ENCODE data around the gene MIS12. TPM values are rescaled to one million over a fixed set of nuclear protein-coding genes. Genes with fewer than 3 reads are reported as not detected.
A peak's percentile ranks its signal among the peaks of the same experiment; 100 is the strongest.

The MIS12 gene
- total RNA-seq, 1 experiment from 2014 or later, result 13.3 TPM

GRCh38 chr17:5485270-5486205, 828 bp upstream of the MIS12 start, which contains the start of gene DERL2:
DERL2 (minus strand) TSS chr17:5486178; CDS start chr17:5486161, 17 bp downstream.
- Histone ChIP-seq H3K4me3 (peak within 1 kb of the TSS; percentile 86), H3K27me3 (no peaks in the 10 kb centered on the region), H3K9me3 (no peaks in the 10 kb centered on the region), H3K36me3 (peaks cover 69% of the 10 kb centered on the region)
- DNase-seq, result peak; percentile 21

GRCh38 chr17:5488752-5489151, 2.4 kb downstream of the MIS12 start:
- no peak for DNase-seq
- H3K9me3 ChIP-seq, result no peaks in the 10 kb centered on the region
- no peak overlapping the region for H3K4me3 ChIP-seq
- H3K36me3 ChIP-seq, result peaks cover 46% of the 10 kb centered on the region
- no peaks in the 10 kb centered on the region for H3K27me3 ChIP-seq

- Histone ChIP-seq H3K27me3 (no peaks in the 10 kb centered on the region), H3K4me3 (no peak overlapping the region), H3K36me3 (peaks cover 26% of the 10 kb centered on the region), H3K9me3 (no peaks in the 10 kb centered on the region)
- no peak for DNase-seq
Measured at GRCh38 chr17:5492970-5493369, 6.6 kb downstream of the MIS12 start.

- DNase-seq, result no peak
- Histone ChIP-seq H3K9me3 (no peaks in the 10 kb centered on the region), H3K36me3 (no peaks in the 10 kb centered on the region), H3K27me3 (no peaks in the 10 kb centered on the region), H3K4me3 (no peak overlapping the region)
Measured at GRCh38 chr17:5499476-5500231, 13.3 kb downstream of the MIS12 start.

- no peak for DNase-seq
- Histone ChIP-seq H3K4me3 (peak overlapping the region; percentile 50), H3K9me3 (no peaks in the 10 kb centered on the region)
Measured at GRCh38 chr17:5500247-5500588, 13.9 kb downstream of the MIS12 start.

GRCh38 chr17:5500589-5501391, 14.4 kb downstream of the MIS12 start:
- peak; percentile 80 for DNase-seq
- Histone ChIP-seq H3K27me3 (no peaks in the 10 kb centered on the region), H3K9me3 (no peaks in the 10 kb centered on the region), H3K4me3 (peak overlapping the region; percentile 50), H3K36me3 (no peaks in the 10 kb centered on the region)

More at GRCh38 chr17:5500247-5500588, 13.9 kb downstream of the MIS12 start:
- Histone ChIP-seq H3K36me3 (no peaks in the 10 kb centered on the region), H3K27me3 (no peaks in the 10 kb centered on the region)

GRCh38 chr17:5501685-5502084, 15.3 kb downstream of the MIS12 start:
- DNase-seq, result no peak
- Histone ChIP-seq H3K36me3 (no peaks in the 10 kb centered on the region), H3K27me3 (no peaks in the 10 kb centered on the region), H3K9me3 (no peaks in the 10 kb centered on the region), H3K4me3 (no peak overlapping the region; the same call in 1 of the 2 replicates)

- H3K36me3 ChIP-seq, result no peaks in the 10 kb centered on the region
- H3K4me3 ChIP-seq, result no peak overlapping the region
- H3K27me3 ChIP-seq, result no peaks in the 10 kb centered on the region
- no peak for DNase-seq
- no peaks in the 10 kb centered on the region for H3K9me3 ChIP-seq
Measured at GRCh38 chr17:5502552-5502951, 16.2 kb downstream of the MIS12 start.

- no peaks in the 10 kb centered on the region for H3K9me3 ChIP-seq
- H3K4me3 ChIP-seq, result no peak overlapping the region
- H3K27me3 ChIP-seq, result no peaks in the 10 kb centered on the region
- no peak for DNase-seq
- H3K36me3 ChIP-seq, result no peaks in the 10 kb centered on the region
Measured at GRCh38 chr17:5506307-5506706, 19.9 kb downstream of the MIS12 start.

GRCh38 chr17:5508810-5509209, 22.4 kb downstream of the MIS12 start:
- H3K4me3 ChIP-seq, result no peak overlapping the region
- H3K9me3 ChIP-seq, result no peaks in the 10 kb centered on the region
- H3K27me3 ChIP-seq, result no peaks in the 10 kb centered on the region
- no peak for DNase-seq
- H3K36me3 ChIP-seq, result no peaks in the 10 kb centered on the region

GRCh38 chr17:5509482-5509881, 23.1 kb downstream of the MIS12 start:
- no peaks in the 10 kb centered on the region for H3K9me3 ChIP-seq
- peak; percentile 68 for DNase-seq
- H3K36me3 ChIP-seq, result no peaks in the 10 kb centered on the region
- H3K4me3 ChIP-seq, result no peak overlapping the region
- H3K27me3 ChIP-seq, result no peaks in the 10 kb centered on the region

GRCh38 chr17:5510771-5511170, 24.4 kb downstream of the MIS12 start:
- DNase-seq, result no peak
- H3K9me3 ChIP-seq, result no peaks in the 10 kb centered on the region
- H3K4me3 ChIP-seq, result no peak overlapping the region

GRCh38 chr17:5511401-5512225, 25.2 kb downstream of the MIS12 start:
- Histone ChIP-seq H3K27me3 (no peaks in the 10 kb centered on the region), H3K36me3 (no peaks in the 10 kb centered on the region), H3K9me3 (no peaks in the 10 kb centered on the region), H3K4me3 (no peak overlapping the region)
- no peak for DNase-seq

More at GRCh38 chr17:5510771-5511170, 24.4 kb downstream of the MIS12 start:
- Histone ChIP-seq H3K27me3 (no peaks in the 10 kb centered on the region), H3K36me3 (no peaks in the 10 kb centered on the region)

GRCh38 chr17:5513628-5514027, 27.3 kb downstream of the MIS12 start:
- H3K4me3 ChIP-seq, result no peak overlapping the region
- no peaks in the 10 kb centered on the region for H3K9me3 ChIP-seq
- no peak for DNase-seq
- H3K27me3 ChIP-seq, result no peaks in the 10 kb centered on the region
- H3K36me3 ChIP-seq, result no peaks in the 10 kb centered on the region

- Histone ChIP-seq H3K4me3 (no peak overlapping the region), H3K27me3 (no peaks in the 10 kb centered on the region), H3K9me3 (no peaks in the 10 kb centered on the region), H3K36me3 (no peaks in the 10 kb centered on the region)
- no peak for DNase-seq
Measured at GRCh38 chr17:5514976-5515375, 28.6 kb downstream of the MIS12 start.
